ENCODE results near the gene SCN5A. TPM values are rescaled to one million over a fixed set of nuclear protein-coding genes. Genes with fewer than 3 reads are reported as not detected.

Gene SCN5A
- total and polyA plus RNA-seq, 10 donors = 0.02 to 1.2 (median 0.17) TPM; not detected in 3

- Histone ChIP-seq H3K4me3 (no peak overlapping the region), H3K4me1 (no peaks in the 10 kb centered on the region), H3K36me3 (no peaks in the 10 kb centered on the region), H3K9me3 (no peaks in the 10 kb centered on the region), H3K27ac (no peak overlapping the region), H3K27me3 (replicated peaks in 1 of 7) (no peaks in the 10 kb centered on the region)
- TF ChIP-seq POLR2AphosphoS5 (IDR thresholded peaks at IDR 0.05) = no peak
- TF ChIP-seq, protein P1, sequence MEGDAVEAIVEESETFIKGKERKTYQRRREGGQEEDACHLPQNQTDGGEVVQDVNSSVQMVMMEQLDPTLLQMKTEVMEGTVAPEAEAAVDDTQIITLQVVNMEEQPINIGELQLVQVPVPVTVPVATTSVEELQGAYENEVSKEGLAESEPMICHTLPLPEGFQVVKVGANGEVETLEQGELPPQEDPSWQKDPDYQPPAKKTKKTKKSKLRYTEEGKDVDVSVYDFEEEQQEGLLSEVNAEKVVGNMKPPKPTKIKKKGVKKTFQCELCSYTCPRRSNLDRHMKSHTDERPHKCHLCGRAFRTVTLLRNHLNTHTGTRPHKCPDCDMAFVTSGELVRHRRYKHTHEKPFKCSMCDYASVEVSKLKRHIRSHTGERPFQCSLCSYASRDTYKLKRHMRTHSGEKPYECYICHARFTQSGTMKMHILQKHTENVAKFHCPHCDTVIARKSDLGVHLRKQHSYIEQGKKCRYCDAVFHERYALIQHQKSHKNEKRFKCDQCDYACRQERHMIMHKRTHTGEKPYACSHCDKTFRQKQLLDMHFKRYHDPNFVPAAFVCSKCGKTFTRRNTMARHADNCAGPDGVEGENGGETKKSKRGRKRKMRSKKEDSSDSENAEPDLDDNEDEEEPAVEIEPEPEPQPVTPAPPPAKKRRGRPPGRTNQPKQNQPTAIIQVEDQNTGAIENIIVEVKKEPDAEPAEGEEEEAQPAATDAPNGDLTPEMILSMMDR (IDR thresholded peaks at IDR 0.05 in 8 of 11, conservative IDR thresholded peaks at IDR 0.05 in 3 of 11) = no peak
- TF ChIP-seq POLR2A (IDR thresholded peaks at IDR 0.05) = no peak
- DNase-seq = no peak
- 78 to 90% (median 85%) methylated on average over 6 to 10 of the region's 10 CpGs for WGBS, 5 donors
- intact Hi-C loops (cut with DNase I; ENCODE audit: low total_unique reads) = no loop called here
Observed at GRCh38 chr3:38622336-38622735, 27.2 kb downstream of the SCN5A start.

GRCh38 chr3:38620236-38620635 is 29.3 kb downstream of the SCN5A start:
- Histone ChIP-seq H3K4me3 (no peak overlapping the region), H3K27ac (no peak overlapping the region), H3K36me3 (no peaks in the 10 kb centered on the region), H3K27me3 (replicated peaks in 1 of 7) (no peaks in the 10 kb centered on the region), H3K4me1 (no peaks in the 10 kb centered on the region), H3K9me3 (no peaks in the 10 kb centered on the region)
- DNase-seq = no peak
- TF ChIP-seq, protein P1 (IDR thresholded peaks at IDR 0.05 in 8 of 11, conservative IDR thresholded peaks at IDR 0.05 in 3 of 11) = no peak
- TF ChIP-seq POLR2AphosphoS5 (IDR thresholded peaks at IDR 0.05) = no peak
- TF ChIP-seq POLR2A (IDR thresholded peaks at IDR 0.05) = no peak
- intact Hi-C loops (cut with DNase I; ENCODE audit: low total_unique reads) = no loop called here
- WGBS, 5 donors = 82 to 97% (median 84%) methylated on average over 5 of the region's 5 CpGs

GRCh38 chr3:38618343-38618742 is 31.1 kb downstream of the SCN5A start:
- Histone ChIP-seq H3K36me3 (no peaks in the 10 kb centered on the region), H3K4me1 (no peaks in the 10 kb centered on the region), H3K27me3 (replicated peaks in 1 of 7) (no peaks in the 10 kb centered on the region), H3K9me3 (no peaks in the 10 kb centered on the region), H3K27ac (no peak overlapping the region), H3K4me3 (no peak overlapping the region)
- intact Hi-C loops (cut with DNase I; ENCODE audit: low total_unique reads) = no loop called here
- TF ChIP-seq, protein P1 (IDR thresholded peaks at IDR 0.05 in 8 of 11, conservative IDR thresholded peaks at IDR 0.05 in 3 of 11) = no peak
- no peak for TF ChIP-seq POLR2A (IDR thresholded peaks at IDR 0.05)
- TF ChIP-seq POLR2AphosphoS5 (IDR thresholded peaks at IDR 0.05) = no peak
- 74 to 92% (median 88%) methylated on average over 5 of the region's 5 CpGs for WGBS, 5 donors
- DNase-seq = peak; percentile 54

GRCh38 chr3:38617586-38617985 is 31.9 kb downstream of the SCN5A start:
- no peak overlapping the region for H3K4me3 ChIP-seq
- no peak overlapping the region for H3K27ac ChIP-seq

More at GRCh38 chr3:38617586-38617985, 31.9 kb downstream of the SCN5A start:
- TF ChIP-seq, protein P1 (IDR thresholded peaks at IDR 0.05 in 8 of 11, conservative IDR thresholded peaks at IDR 0.05 in 3 of 11) = no peak
- TF ChIP-seq POLR2A (IDR thresholded peaks at IDR 0.05) (no peak), POLR2AphosphoS5 (IDR thresholded peaks at IDR 0.05) (no peak)
- 59 to 83% (median 64%) methylated on average over 5 of the region's 5 CpGs for WGBS, 5 donors
- no peaks in the 10 kb centered on the region for H3K36me3 ChIP-seq
- H3K4me1 ChIP-seq = no peaks in the 10 kb centered on the region
- no peaks in the 10 kb centered on the region for H3K27me3 ChIP-seq (replicated peaks in 1 of 7)
- DNase-seq = peak; percentile 54
- intact Hi-C loops (cut with DNase I; ENCODE audit: low total_unique reads) = no loop called here
- no peaks in the 10 kb centered on the region for H3K9me3 ChIP-seq
